Thymus (tissue), 11 donors: ENCODE data around the gene MAGEB16. TPM values are rescaled to one million over a fixed set of nuclear protein-coding genes. Genes with fewer than 3 reads are reported as not detected.

Experiments
- DNase-seq, 9 donors: peaks; one replicate each; pipeline ENCODE4 v3.0.0-alpha.2; 2013; ENCODE audit warnings: low spot score in 9 of 9, low read depth in 6 of 9, missing footprints in 1 of 9
- H3K27ac ChIP-seq, 2 donors: one replicate each; pipeline ENCODE4 v1.5.1; 2013; ENCODE audit warnings: control low read depth in 1 of 2, low read depth in 1 of 2, low read length in 1 of 2, mild to moderate bottlenecking in 1 of 2, moderate library complexity in 1 of 2
- H3K27me3 ChIP-seq, 2 donors: one replicate each; pipeline ENCODE4 v1.5.1; 2013; ENCODE audit warnings: low read length in 1 of 2; ENCODE audit not compliant: control insufficient read depth in 2 of 2, insufficient read depth in 1 of 2
- H3K36me3 ChIP-seq, 2 donors: one replicate each; pipeline ENCODE4 v1.5.1; 2013; ENCODE audit warnings: low read length in 1 of 2, mild to moderate bottlenecking in 1 of 2, moderate library complexity in 1 of 2; ENCODE audit not compliant: control insufficient read depth in 2 of 2, insufficient read depth in 2 of 2
- H3K4me1 ChIP-seq, 2 donors: one replicate each; pipeline ENCODE4 v1.5.1; 2013; ENCODE audit warnings: low read length in 2 of 2; ENCODE audit not compliant: control insufficient read depth in 2 of 2, insufficient read depth in 2 of 2
- H3K4me3 ChIP-seq, 2 donors: one replicate each; pipeline ENCODE4 v1.5.1; 2013; ENCODE audit warnings: low read length in 2 of 2, control low read depth in 1 of 2, mild to moderate bottlenecking in 1 of 2
- H3K9me3 ChIP-seq, 2 donors: one replicate each; pipeline ENCODE4 v1.5.1; 2013; ENCODE audit warnings: low read length in 1 of 2, mild to moderate bottlenecking in 1 of 2; ENCODE audit not compliant: control insufficient read depth in 2 of 2, insufficient read depth in 1 of 2
- WGBS: extraction: QIAGEN DNeasy Blood & Tissue Kit; methylation state at CpG from one replicate; pipeline ENCODE4 v1.1.7; 2013; 5-methylcytosine and 5-hydroxymethylcytosine counted together
- polyA plus RNA-seq: library from polyadenylated mRNA; stranded (reverse); fragments of 200-250 nt; gene quantifications from one replicate; pipeline ENCODE4 v1.2.3, GENCODE V29; 2013
- total RNA-seq: library from RNA; stranded (reverse); fragments of 120-200 nt; gene quantifications from one replicate; pipeline ENCODE4 v1.2.4, GENCODE V29; 2013
- donor health status: healthy.

MAGEB16 gene
- total and polyA plus RNA-seq, 2 donors = not detected

DNA sequence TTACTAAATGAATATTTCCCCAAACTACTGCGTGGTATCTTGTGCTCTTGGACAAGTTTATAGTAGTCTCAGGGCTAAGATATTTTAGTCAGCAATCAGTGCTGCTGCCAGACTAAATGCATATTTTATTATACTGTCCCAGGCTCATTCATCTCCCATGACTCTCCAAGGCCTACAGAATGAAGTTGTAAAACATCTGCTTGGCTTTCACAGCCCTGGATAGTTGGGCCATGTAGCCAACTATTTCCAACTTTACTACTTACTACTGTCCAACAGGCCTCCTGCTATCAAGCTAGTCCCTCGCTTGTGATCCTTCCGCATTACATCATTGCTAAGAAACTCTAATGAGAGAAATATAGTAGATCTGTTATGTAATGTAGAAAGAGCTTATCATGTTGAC is 31.4 kb downstream of the MAGEB16 start:
- Histone ChIP-seq H3K27ac (no peak overlapping the region), H3K27me3 (no peaks in the 10 kb centered on the region), H3K4me1 (no peaks in the 10 kb centered on the region), H3K9me3 (no peaks in the 10 kb centered on the region), H3K4me3 (no peak overlapping the region), H3K36me3 (no peaks in the 10 kb centered on the region)
- WGBS = 94% methylated on average over 3 of the region's 3 CpGs
- no peak for DNase-seq

GRCh38 chrX:35841872-35842271 is 43.7 kb downstream of the MAGEB16 start:
- DNase-seq = no peak
- Histone ChIP-seq H3K36me3 (no peaks in the 10 kb centered on the region), H3K4me1 (no peaks in the 10 kb centered on the region), H3K27ac (no peak overlapping the region), H3K27me3 (no peaks in the 10 kb centered on the region), H3K4me3 (no peak overlapping the region), H3K9me3 (no peaks in the 10 kb centered on the region)
- 33% methylated on average over 2 of the region's 2 CpGs for WGBS

GRCh38 chrX:35842674-35843073 is 44.5 kb downstream of the MAGEB16 start:
- 1% methylated on average over 3 of the region's 3 CpGs for WGBS
- H3K4me1 ChIP-seq = no peaks in the 10 kb centered on the region
- no peaks in the 10 kb centered on the region for H3K9me3 ChIP-seq
- no peaks in the 10 kb centered on the region for H3K27me3 ChIP-seq
- H3K27ac ChIP-seq = no peak overlapping the region
- H3K36me3 ChIP-seq = no peaks in the 10 kb centered on the region
- no peak overlapping the region for H3K4me3 ChIP-seq
- peak in 2 of 9 donors; percentile 0 to 3 for DNase-seq

GRCh38 chrX:35847736-35848135 is 49.6 kb downstream of the MAGEB16 start:
- WGBS = 91% methylated on average over 4 of the region's 4 CpGs
- no peaks in the 10 kb centered on the region for H3K36me3 ChIP-seq
- no peak overlapping the region for H3K27ac ChIP-seq
- no peaks in the 10 kb centered on the region for H3K27me3 ChIP-seq
- H3K4me1 ChIP-seq = no peaks in the 10 kb centered on the region
- no peak overlapping the region for H3K4me3 ChIP-seq
- no peak for DNase-seq
- no peaks in the 10 kb centered on the region for H3K9me3 ChIP-seq

Other genes with a start within 250 kb of the MAGEB16 start
- gene CFAP47, start 121.4 kb downstream of the MAGEB16 start, total RNA-seq = 0.05 TPM
- gene CFAP47, start 121.4 kb downstream of the MAGEB16 start, polyA plus RNA-seq = 0.05 TPM